ENCODE results near the gene CSTF1.
A peak's percentile ranks its signal among the peaks of the same experiment; 100 is the strongest.

Gene CSTF1

GRCh38 chr20:56360133-56360907 lies 32.1 kb upstream of the CSTF1 start:
- H3K36me3 Mint-ChIP-seq (ENCODE audit: low read depth): no peaks in the 10 kb centered on the region
- H3K4me3 Mint-ChIP-seq: peak overlapping the region; percentile 80
- H3K27me3 Mint-ChIP-seq (ENCODE audit: low read depth): peaks cover 6% of the 10 kb centered on the region
- peaks cover 13% of the 10 kb centered on the region for H3K4me1 Mint-ChIP-seq (ENCODE audit: low read depth)
- no peaks in the 10 kb centered on the region for H3K9me3 Mint-ChIP-seq
- H3K27ac Mint-ChIP-seq: peak overlapping the region; percentile 58

GRCh38 chr20:56360908-56361205 lies 31.6 kb upstream of the CSTF1 start:
- H3K9me3 Mint-ChIP-seq: no peaks in the 10 kb centered on the region
- H3K36me3 Mint-ChIP-seq (ENCODE audit: low read depth): no peaks in the 10 kb centered on the region
- no peak overlapping the region for H3K27ac Mint-ChIP-seq
- peaks cover 13% of the 10 kb centered on the region for H3K4me1 Mint-ChIP-seq (ENCODE audit: low read depth)
- H3K27me3 Mint-ChIP-seq (ENCODE audit: low read depth): peaks cover 4% of the 10 kb centered on the region
- peak overlapping the region; percentile 6 for H3K4me3 Mint-ChIP-seq

GRCh38 chr20:56361900-56362299 lies 30.5 kb upstream of the CSTF1 start:
- no peak overlapping the region for H3K4me3 Mint-ChIP-seq
- H3K9me3 Mint-ChIP-seq: no peaks in the 10 kb centered on the region
- H3K4me1 Mint-ChIP-seq (ENCODE audit: low read depth): peaks cover 13% of the 10 kb centered on the region
- no peaks in the 10 kb centered on the region for H3K27me3 Mint-ChIP-seq (ENCODE audit: low read depth)
- no peak overlapping the region for H3K27ac Mint-ChIP-seq
- H3K36me3 Mint-ChIP-seq (ENCODE audit: low read depth): peaks cover 1% of the 10 kb centered on the region

GRCh38 chr20:56362833-56363413 lies 29.5 kb upstream of the CSTF1 start:
- no peak overlapping the region for H3K4me3 Mint-ChIP-seq
- no peaks in the 10 kb centered on the region for H3K27me3 Mint-ChIP-seq (ENCODE audit: low read depth)
- H3K27ac Mint-ChIP-seq: no peak overlapping the region

GRCh38 chr20:56363491-56363890 lies 29.0 kb upstream of the CSTF1 start:
- H3K36me3 Mint-ChIP-seq (ENCODE audit: low read depth): peaks cover 1% of the 10 kb centered on the region
- H3K4me3 Mint-ChIP-seq: no peak overlapping the region
- H3K9me3 Mint-ChIP-seq: no peaks in the 10 kb centered on the region
- peaks cover 11% of the 10 kb centered on the region for H3K4me1 Mint-ChIP-seq (ENCODE audit: low read depth)
- no peak overlapping the region for H3K27ac Mint-ChIP-seq
- no peaks in the 10 kb centered on the region for H3K27me3 Mint-ChIP-seq (ENCODE audit: low read depth)

More at GRCh38 chr20:56362833-56363413, 29.5 kb upstream of the CSTF1 start:
- Mint-ChIP-seq H3K4me1 (ENCODE audit: low read depth) (peaks cover 13% of the 10 kb centered on the region), H3K36me3 (ENCODE audit: low read depth) (peaks cover 1% of the 10 kb centered on the region), H3K9me3 (no peaks in the 10 kb centered on the region)

GRCh38 chr20:56368351-56369134 lies 23.9 kb upstream of the CSTF1 start:
- Mint-ChIP-seq H3K36me3 (ENCODE audit: low read depth) (peaks cover 33% of the 10 kb centered on the region), H3K4me1 (ENCODE audit: low read depth) (peaks cover 9% of the 10 kb centered on the region), H3K27me3 (ENCODE audit: low read depth) (no peaks in the 10 kb centered on the region), H3K27ac (no peak overlapping the region), H3K4me3 (no peak overlapping the region), H3K9me3 (no peaks in the 10 kb centered on the region)

- no peaks in the 10 kb centered on the region for H3K27me3 Mint-ChIP-seq (ENCODE audit: low read depth)
- no peak overlapping the region for H3K4me3 Mint-ChIP-seq
- peaks cover 33% of the 10 kb centered on the region for H3K36me3 Mint-ChIP-seq (ENCODE audit: low read depth)
- H3K27ac Mint-ChIP-seq: no peak overlapping the region
- no peaks in the 10 kb centered on the region for H3K9me3 Mint-ChIP-seq
- H3K4me1 Mint-ChIP-seq (ENCODE audit: low read depth): peaks cover 12% of the 10 kb centered on the region
Observed at GRCh38 chr20:56369179-56369578, 23.3 kb upstream of the CSTF1 start.

- Mint-ChIP-seq H3K36me3 (ENCODE audit: low read depth) (peaks cover 43% of the 10 kb centered on the region), H3K27ac (no peak overlapping the region), H3K27me3 (ENCODE audit: low read depth) (no peaks in the 10 kb centered on the region)
Observed at GRCh38 chr20:56371977-56372376, 20.5 kb upstream of the CSTF1 start.

GRCh38 chr20:56372850-56373249 lies 19.6 kb upstream of the CSTF1 start:
- Mint-ChIP-seq H3K27ac (peak overlapping the region; percentile 80), H3K36me3 (ENCODE audit: low read depth) (peaks cover 47% of the 10 kb centered on the region), H3K9me3 (no peaks in the 10 kb centered on the region), H3K27me3 (ENCODE audit: low read depth) (no peaks in the 10 kb centered on the region), H3K4me3 (no peak overlapping the region), H3K4me1 (ENCODE audit: low read depth) (peaks cover 31% of the 10 kb centered on the region)

More at GRCh38 chr20:56371977-56372376, 20.5 kb upstream of the CSTF1 start:
- Mint-ChIP-seq H3K9me3 (no peaks in the 10 kb centered on the region), H3K4me3 (no peak overlapping the region), H3K4me1 (ENCODE audit: low read depth) (peaks cover 27% of the 10 kb centered on the region)

- Mint-ChIP-seq H3K9me3 (no peaks in the 10 kb centered on the region), H3K27me3 (ENCODE audit: low read depth) (no peaks in the 10 kb centered on the region), H3K4me1 (ENCODE audit: low read depth) (peaks cover 35% of the 10 kb centered on the region), H3K4me3 (no peak overlapping the region), H3K36me3 (ENCODE audit: low read depth) (peaks cover 56% of the 10 kb centered on the region), H3K27ac (peak overlapping the region; percentile 80)
Observed at GRCh38 chr20:56373942-56374341, 18.5 kb upstream of the CSTF1 start.

GRCh38 chr20:56376331-56376730 lies 16.1 kb upstream of the CSTF1 start:
- H3K4me1 Mint-ChIP-seq (ENCODE audit: low read depth): peaks cover 47% of the 10 kb centered on the region
- H3K27ac Mint-ChIP-seq: peak overlapping the region; percentile 47
- H3K4me3 Mint-ChIP-seq: no peak overlapping the region
- H3K9me3 Mint-ChIP-seq: no peaks in the 10 kb centered on the region
- peaks cover 47% of the 10 kb centered on the region for H3K36me3 Mint-ChIP-seq (ENCODE audit: low read depth)
- H3K27me3 Mint-ChIP-seq (ENCODE audit: low read depth): no peaks in the 10 kb centered on the region

GRCh38 chr20:56378386-56378785 lies 14.1 kb upstream of the CSTF1 start:
- no peaks in the 10 kb centered on the region for H3K9me3 Mint-ChIP-seq
- no peaks in the 10 kb centered on the region for H3K27me3 Mint-ChIP-seq (ENCODE audit: low read depth)
- peak overlapping the region; percentile 9 for H3K27ac Mint-ChIP-seq
- H3K4me1 Mint-ChIP-seq (ENCODE audit: low read depth): peaks cover 50% of the 10 kb centered on the region
- H3K4me3 Mint-ChIP-seq: no peak overlapping the region
- peaks cover 50% of the 10 kb centered on the region for H3K36me3 Mint-ChIP-seq (ENCODE audit: low read depth)

GRCh38 chr20:56380375-56380774 lies 12.1 kb upstream of the CSTF1 start:
- Mint-ChIP-seq H3K4me1 (ENCODE audit: low read depth) (peaks cover 50% of the 10 kb centered on the region), H3K27me3 (ENCODE audit: low read depth) (no peaks in the 10 kb centered on the region), H3K9me3 (no peaks in the 10 kb centered on the region), H3K36me3 (ENCODE audit: low read depth) (peaks cover 57% of the 10 kb centered on the region), H3K4me3 (no peak overlapping the region), H3K27ac (no peak overlapping the region)

- H3K4me1 Mint-ChIP-seq (ENCODE audit: low read depth): peaks cover 41% of the 10 kb centered on the region
- no peak overlapping the region for H3K4me3 Mint-ChIP-seq
- H3K36me3 Mint-ChIP-seq (ENCODE audit: low read depth): peaks cover 56% of the 10 kb centered on the region
- H3K27me3 Mint-ChIP-seq (ENCODE audit: low read depth): no peaks in the 10 kb centered on the region
- H3K27ac Mint-ChIP-seq: no peak overlapping the region
- no peaks in the 10 kb centered on the region for H3K9me3 Mint-ChIP-seq
Observed at GRCh38 chr20:56381501-56381900, 10.9 kb upstream of the CSTF1 start.

- H3K27ac Mint-ChIP-seq: peak overlapping the region; percentile 57
- H3K9me3 Mint-ChIP-seq: no peaks in the 10 kb centered on the region
- H3K4me1 Mint-ChIP-seq (ENCODE audit: low read depth): peaks cover 40% of the 10 kb centered on the region
- H3K27me3 Mint-ChIP-seq (ENCODE audit: low read depth): no peaks in the 10 kb centered on the region
- no peak overlapping the region for H3K4me3 Mint-ChIP-seq
- H3K36me3 Mint-ChIP-seq (ENCODE audit: low read depth): peaks cover 57% of the 10 kb centered on the region
Observed at GRCh38 chr20:56382696-56383095, 9.7 kb upstream of the CSTF1 start.
